22Rv1 (cell line): ENCODE measurements around the gene SEMA4F.

ENCODE experiments used
- ZFX ChIP-seq: fragments of 450-650 bp; IDR thresholded peaks from 2 replicates; pipeline ENCODE4 v1.6.1; 2017; ENCODE audit warnings: antibody characterized with exemption, borderline replicate concordance
- TF ChIP-seq, protein P1 (sequence below): fragments of 450-650 bp; IDR thresholded peaks from 2 replicates; pipeline ENCODE4 v1.5.1; 2017; ENCODE audit warnings: mild to moderate bottlenecking

DNA sequence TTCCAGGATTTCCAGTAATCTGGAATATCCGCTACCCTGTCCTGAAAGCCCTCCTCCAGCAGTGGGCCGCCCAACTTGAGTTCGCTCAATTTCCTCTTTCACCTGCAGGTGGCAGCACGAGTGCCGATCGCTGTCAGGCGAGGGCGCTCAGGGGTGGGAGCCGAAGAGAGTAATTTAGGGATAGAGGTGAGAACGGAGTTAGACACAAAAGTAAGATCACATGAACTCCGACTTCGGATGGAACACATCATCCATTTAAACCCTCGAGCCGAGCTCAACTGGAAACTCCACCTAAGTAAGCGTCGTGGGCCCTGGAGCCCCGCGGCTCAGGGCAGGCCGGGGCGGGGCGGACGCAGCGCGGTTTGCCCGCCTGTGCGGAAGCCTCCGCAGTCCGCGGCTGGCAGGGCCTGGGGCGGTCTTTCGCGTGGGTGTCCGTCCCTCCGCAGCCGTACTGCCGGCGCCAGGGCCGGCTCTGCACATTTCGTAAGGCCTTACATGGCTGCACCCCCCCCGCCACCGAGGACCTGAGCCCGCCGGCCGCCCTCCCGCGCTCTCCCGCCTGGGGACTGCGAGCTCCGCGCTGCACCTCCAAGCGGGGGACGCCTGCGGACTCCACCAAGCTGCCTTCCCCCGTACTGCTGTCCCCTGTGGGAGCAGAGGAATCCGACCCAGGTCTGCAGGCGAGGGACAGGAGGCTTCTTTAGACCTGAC, 61.2 kb downstream of the SEMA4F start:
- TF ChIP-seq, protein P1, sequence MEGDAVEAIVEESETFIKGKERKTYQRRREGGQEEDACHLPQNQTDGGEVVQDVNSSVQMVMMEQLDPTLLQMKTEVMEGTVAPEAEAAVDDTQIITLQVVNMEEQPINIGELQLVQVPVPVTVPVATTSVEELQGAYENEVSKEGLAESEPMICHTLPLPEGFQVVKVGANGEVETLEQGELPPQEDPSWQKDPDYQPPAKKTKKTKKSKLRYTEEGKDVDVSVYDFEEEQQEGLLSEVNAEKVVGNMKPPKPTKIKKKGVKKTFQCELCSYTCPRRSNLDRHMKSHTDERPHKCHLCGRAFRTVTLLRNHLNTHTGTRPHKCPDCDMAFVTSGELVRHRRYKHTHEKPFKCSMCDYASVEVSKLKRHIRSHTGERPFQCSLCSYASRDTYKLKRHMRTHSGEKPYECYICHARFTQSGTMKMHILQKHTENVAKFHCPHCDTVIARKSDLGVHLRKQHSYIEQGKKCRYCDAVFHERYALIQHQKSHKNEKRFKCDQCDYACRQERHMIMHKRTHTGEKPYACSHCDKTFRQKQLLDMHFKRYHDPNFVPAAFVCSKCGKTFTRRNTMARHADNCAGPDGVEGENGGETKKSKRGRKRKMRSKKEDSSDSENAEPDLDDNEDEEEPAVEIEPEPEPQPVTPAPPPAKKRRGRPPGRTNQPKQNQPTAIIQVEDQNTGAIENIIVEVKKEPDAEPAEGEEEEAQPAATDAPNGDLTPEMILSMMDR, result peak; percentile 97
- TF ChIP-seq ZFX, result no peak
